ENCODE measurements around the gene PPP1R9B.

- TF ChIP-seq CTCF (IDR thresholded peaks at IDR 0.05) (no peak), JUN (CRISPR knock-in tag; IDR thresholded peaks at IDR 0.05) (no peak), PRDM15 (CRISPR knock-in tag; IDR thresholded peaks at IDR 0.05) (no peak), TCF7 (CRISPR knock-in tag; IDR thresholded peaks at IDR 0.05; ENCODE audit: low read depth) (no peak), MAX (CRISPR knock-in tag; IDR thresholded peaks at IDR 0.05) (no peak), FOXK1 (CRISPR knock-in tag; IDR thresholded peaks at IDR 0.05) (no peak), HMGXB4 (CRISPR knock-in tag; IDR thresholded peaks at IDR 0.05) (no peak), NFYB (CRISPR knock-in tag; conservative IDR thresholded peaks at IDR 0.05; ENCODE audit: low read depth) (no peak), E2F4 (CRISPR knock-in tag; IDR thresholded peaks at IDR 0.05; ENCODE audit: borderline replicate concordance, low read depth) (no peak), NR3C1 (CRISPR knock-in tag; conservative IDR thresholded peaks at IDR 0.05; ENCODE audit: low read depth) (no peak), ATF3 (CRISPR knock-in tag; conservative IDR thresholded peaks at IDR 0.05) (no peak)
These were observed 3.4 kb upstream of the PPP1R9B start for GRCh38 chr17:50153650-50154575.

Data from WTC11 (cell line).